ENCODE measurements around the gene FCHSD2. TPM values are rescaled to one million over a fixed set of nuclear protein-coding genes. Genes with fewer than 3 reads are reported as not detected.

FCHSD2 gene
- total and polyA plus RNA-seq, 2 of the 8 experiments (the other 6 are each of a cell fraction or from before 2014, with no cell fraction given) = 4.1 to 7.8 TPM

GRCh38 chr11:72813740-72814285 lies 328.3 kb downstream of the FCHSD2 start:
- Histone ChIP-seq H3K18ac (ENCODE audit: extremely low read depth, low read length) (peak overlapping the region; percentile 90), H3K23me2 (ENCODE audit: low read depth, low read length) (peaks cover 12% of the 10 kb centered on the region; the same call in 1 of the 2 replicates), H2BK15ac (ENCODE audit: low read length) (no peak overlapping the region), H3K79me2 (ENCODE audit: control insufficient read depth in 1 of 2, insufficient read depth in 2 of 2, low read length in 2 of 2) (peaks cover 0 to 2% of the 10 kb centered on the region in 2 experiments; a peak in 1 of 4 replicates), H2BK5ac (ENCODE audit: low read depth, low read length) (peak overlapping the region; percentile 60), H3K4me3 (ENCODE audit: extremely low read depth in 1 of 4, insufficient read depth in 2 of 4, low read depth in 3 of 4, low read length in 4 of 4) (peak overlapping the region; percentile 58 to 84 (median 79)), H3K36me3 (ENCODE audit: control insufficient read depth in 2 of 4, insufficient read depth in 4 of 4, low read length in 3 of 4) (0 out of 8 replicates have a peak, but pooled peaks cover 0 to 3% (median 0%) of the 10 kb centered on the region in 4 experiments), H3K79me1 (ENCODE audit: low read depth, low read length) (no peaks in the 10 kb centered on the region), H2BK20ac (ENCODE audit: low read length) (no peak overlapping the region), H3K4me2 (ENCODE audit: insufficient read depth in 1 of 2, low read depth in 2 of 2, low read length in 2 of 2) (peak overlapping the region; percentile 75 to 97), H3K27ac (ENCODE audit: low read depth, low read length) (peak overlapping the region; percentile 93), H3K9ac (replicated peaks in 1 of 4; ENCODE audit: extremely low read depth in 1 of 4, low read depth in 3 of 4, low read length in 3 of 4) (peak overlapping the region; percentile 83 to 91 (median 88)), H2AFZ (ENCODE audit: low read length) (peak overlapping the region; percentile 19), H4K8ac (ENCODE audit: extremely low read depth, insufficient read depth, low read length) (peak overlapping the region; percentile 94), H3K4ac (replicated peaks; ENCODE audit: insufficient read length, low read depth, low read length) (peak overlapping the region; percentile 75), H3K27me3 (replicated peaks in 1 of 4; ENCODE audit: control insufficient read depth in 3 of 4, extremely low read depth in 1 of 4, insufficient read depth in 3 of 4, low read length in 3 of 4) (peaks cover 0 to 7% (median 4%) of the 10 kb centered on the region in 4 experiments; a peak in 4 of 7 replicates), H2AK5ac (ENCODE audit: low read depth, low read length) (no peak overlapping the region), H3K56ac (replicated peaks; ENCODE audit: insufficient read length, low read depth, low read length) (peak overlapping the region; percentile 91), H3K4me1 (replicated peaks in 1 of 4; ENCODE audit: control insufficient read depth in 3 of 4, insufficient read depth in 4 of 4, low read length in 3 of 4) (peaks cover 0 to 15% (median 9%) of the 10 kb centered on the region in 4 experiments; a peak in 5 of 7 replicates), H4K5ac (ENCODE audit: insufficient read length, low read depth, low read length) (peak overlapping the region; percentile 91), H3K23ac (ENCODE audit: insufficient read length) (no peak overlapping the region), H2BK12ac (ENCODE audit: low read depth, low read length) (peak overlapping the region; percentile 60; the same call in 1 of the 2 replicates), H3K14ac (ENCODE audit: insufficient read length) (no peak overlapping the region), H2BK120ac (replicated peaks; ENCODE audit: low read depth, low read length) (peak overlapping the region; percentile 94), H3K9me3 (ENCODE audit: insufficient read depth in 2 of 2, low read depth in 1 of 2, low read length in 1 of 2) (no peaks in the 10 kb centered on the region), H4K20me1 (replicated peaks in 1 of 2; ENCODE audit: control insufficient read depth in 1 of 2, insufficient read depth in 2 of 2, low read length in 2 of 2) (peaks cover 0 to 6% of the 10 kb centered on the region in 2 experiments), H4K91ac (replicated peaks; ENCODE audit: insufficient read length, low read length) (peak overlapping the region; percentile 95)
- FAIRE-seq (no peak), DNase-seq (ENCODE audit: low read depth in 1 of 2, low spot score in 2 of 2) (no peak)
- CTCF ChIA-PET (ENCODE audit: partially characterized antibody) = interaction anchor here (0.7 to 5.7 kb wide), 22 partner anchors 15 to 761 kb away, joined by 3 to 51 read pairs (median 4); partner anchors contain the start of gene STARD10
- WGBS, 2 experiments (ENCODE audit: extremely low coverage in 1 of 2, insufficient coverage in 1 of 2, insufficient read length in 1 of 2, insufficient replicate concordance in 2 of 2, low coverage in 1 of 2, low lambda C conversion rate in 2 of 2, missing lambda C conversion rate in 1 of 2) = 5% methylated on average over 43 of the region's 47 CpGs; no CpG with 5 or more reads in 1 of the 2 experiments
- POLR2A ChIA-PET (ENCODE audit: partially characterized antibody) = interaction anchor here (0.9 to 1.9 kb wide), 9 partner anchors 9 to 137 kb away, joined by 3 to 13 read pairs (median 3); partner anchors contain the start of gene STARD10
- peak; percentile 96 for TF ChIP-seq MAX (IDR thresholded peaks at IDR 0.05)
- TF ChIP-seq SRF (IDR thresholded peaks at IDR 0.05; ENCODE audit: low read depth, low read length) = no peak
- no peak for TF ChIP-seq POU5F1 (IDR thresholded peaks at IDR 0.05; ENCODE audit: low read depth, low read length)
- peak; percentile 6; the same call in 1 of the 2 replicates for TF ChIP-seq RBBP5 (IDR thresholded peaks at IDR 0.05; ENCODE audit: borderline replicate concordance, low read depth, low read length)
- TF ChIP-seq RXRA (IDR thresholded peaks at IDR 0.05; ENCODE audit: insufficient read depth, low read depth, low read length) = no peak
- TF ChIP-seq TBP (IDR thresholded peaks at IDR 0.05; ENCODE audit: low read depth, low read length) = peak; percentile 77
- TF ChIP-seq, protein P1, sequence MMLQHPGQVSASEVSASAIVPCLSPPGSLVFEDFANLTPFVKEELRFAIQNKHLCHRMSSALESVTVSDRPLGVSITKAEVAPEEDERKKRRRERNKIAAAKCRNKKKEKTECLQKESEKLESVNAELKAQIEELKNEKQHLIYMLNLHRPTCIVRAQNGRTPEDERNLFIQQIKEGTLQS (IDR thresholded peaks at IDR 0.05; ENCODE audit: insufficient read depth, low read depth, low read length) = no peak
- TF ChIP-seq SIRT6 (IDR thresholded peaks at IDR 0.05; ENCODE audit: low read length) = no peak
- TF ChIP-seq EZH2 (IDR thresholded peaks at IDR 0.05; ENCODE audit: low read depth, low read length, severe bottlenecking) = no peak
- TF ChIP-seq CBX5 (IDR thresholded peaks at IDR 0.05; ENCODE audit: low read depth, low read length) = no peak
